HepG2 (cell line): ENCODE measurements around the gene KMT2D. TPM values are rescaled to one million over a fixed set of nuclear protein-coding genes. Genes with fewer than 3 reads are reported as not detected.

Experiments used
- AKAP8 ChIP-seq: sonication (generic); formaldehyde crosslinking; IDR thresholded peaks from 2 replicates; pipeline ENCODE4 v1.5.1; 2020; ENCODE audit warnings: mild to moderate bottlenecking, missing genetic modification reagents
- CBX5 ChIP-seq: sonication (generic); formaldehyde crosslinking; IDR thresholded peaks from 2 replicates; pipeline ENCODE4 v1.4.0; 2020; ENCODE audit warnings: missing genetic modification reagents, borderline replicate concordance
- GTF3A ChIP-seq: sonication (generic); formaldehyde crosslinking; conservative IDR thresholded peaks from 2 replicates; pipeline ENCODE4 v1.4.0; 2020; ENCODE audit warnings: mild to moderate bottlenecking, missing genetic modification reagents
- IRF2 ChIP-seq: IDR thresholded peaks from 2 replicates; pipeline ENCODE4 v1.6.1; 2018; ENCODE audit warnings: missing genetic modification reagents, missing compliant biosample characterization
- KLF12 ChIP-seq: sonication (generic); formaldehyde crosslinking; IDR thresholded peaks from 2 replicates; pipeline ENCODE4 v1.4.0; 2020; ENCODE audit warnings: missing genetic modification reagents, borderline replicate concordance
- MNT ChIP-seq: fragments of 450-650 bp; IDR thresholded peaks from 2 replicates; pipeline ENCODE4 v1.6.1; 2016
- MXI1 ChIP-seq: IDR thresholded peaks from 3 replicates; pipeline ENCODE4 v1.6.1; 2012; ENCODE audit warnings: low read depth, low read length, inconsistent platforms, borderline replicate concordance
- NR0B2 ChIP-seq: sonication (generic); formaldehyde crosslinking; IDR thresholded peaks from 2 replicates; pipeline ENCODE4 v1.4.0; 2020; ENCODE audit warnings: mild to moderate bottlenecking, missing genetic modification reagents
- PRMT3 ChIP-seq: sonication (generic); formaldehyde crosslinking; IDR thresholded peaks from 2 replicates; pipeline ENCODE4 v1.8.1; 2022; ENCODE audit warnings: low read depth, mild to moderate bottlenecking, moderate library complexity, missing genetic modification reagents, borderline replicate concordance
- SKI ChIP-seq: fragments of 450-650 bp; IDR thresholded peaks from one replicate; pipeline ENCODE4 v1.6.1; 2018; ENCODE audit warnings: mild to moderate bottlenecking; ENCODE audit not compliant: partially characterized antibody
- SRSF4 ChIP-seq: fragments of 200-400 bp; formaldehyde crosslinking; IDR thresholded peaks from one replicate; pipeline ENCODE4 v1.6.1; 2018; ENCODE audit warnings: mild to moderate bottlenecking, low read depth, low read length, moderate library complexity; ENCODE audit not compliant: poor library complexity, severe bottlenecking
- THAP8 ChIP-seq: sonication (generic); formaldehyde crosslinking; IDR thresholded peaks from 2 replicates; pipeline ENCODE4 v1.5.1; 2020; ENCODE audit warnings: missing genetic modification reagents, mild to moderate bottlenecking, borderline replicate concordance
- ZMYM3 ChIP-seq: sonication (generic); formaldehyde crosslinking; IDR thresholded peaks from 2 replicates; pipeline ENCODE4 v1.5.1; 2020; ENCODE audit warnings: mild to moderate bottlenecking, missing genetic modification reagents
- ZNF138 ChIP-seq: sonication (generic); formaldehyde crosslinking; IDR thresholded peaks from 2 replicates; pipeline ENCODE4 v1.5.0; 2020; ENCODE audit warnings: mild to moderate bottlenecking, low read depth, missing genetic modification reagents
- ZNF281 ChIP-seq: sonication (generic); formaldehyde crosslinking; IDR thresholded peaks from 2 replicates; pipeline ENCODE4 v1.4.0; 2020; ENCODE audit warnings: missing genetic modification reagents, borderline replicate concordance
- ZNF30 ChIP-seq: sonication (generic); formaldehyde crosslinking; IDR thresholded peaks from 2 replicates; pipeline ENCODE4 v1.5.0; 2020; ENCODE audit warnings: mild to moderate bottlenecking, missing genetic modification reagents
- ZNF570 ChIP-seq: sonication (generic); formaldehyde crosslinking; IDR thresholded peaks from 2 replicates; pipeline ENCODE4 v1.4.0; 2020; ENCODE audit warnings: mild to moderate bottlenecking, missing genetic modification reagents, borderline replicate concordance
- ZNF660 ChIP-seq: sonication (generic); formaldehyde crosslinking; IDR thresholded peaks from 2 replicates; pipeline ENCODE4 v1.5.1; 2020; ENCODE audit warnings: mild to moderate bottlenecking, low read depth, missing genetic modification reagents, borderline replicate concordance
- ZNF740 ChIP-seq: sonication (generic); formaldehyde crosslinking; IDR thresholded peaks from 2 replicates; pipeline ENCODE4 v1.4.0; 2020; ENCODE audit warnings: missing genetic modification reagents
- ZNF782 ChIP-seq: sonication (generic); formaldehyde crosslinking; IDR thresholded peaks from 2 replicates; pipeline ENCODE4 v1.4.0; 2020; ENCODE audit warnings: missing genetic modification reagents, mild to moderate bottlenecking, borderline replicate concordance
- polyA plus RNA-seq, 8 experiments: library from polyadenylated mRNA; depleted of rRNA in 3 of 8; stranded (reverse) in 7 of 8; unstranded in 1 of 8; fragments of >200 nt; fragmentation: Illumina TruSeq in 4 of 8; extraction: Trizol in 4 of 8; gene quantifications; 2 replicates each; pipeline versions ENCODE4 v1.2.1 to v1.2.3, GENCODE V29; 2011 to 2016; ENCODE audit warnings: low read depth in 4 of 8, missing spikeins in 1 of 8, mixed read lengths in 1 of 8; ENCODE audit not compliant: insufficient read depth in 1 of 8
- total RNA-seq, 5 experiments: library from RNA; depleted of rRNA; stranded (reverse); fragments of >200 nt; fragmentation: Illumina TruSeq; extraction: Trizol; gene quantifications; 2 replicates each; pipeline ENCODE4 v1.2.3, GENCODE V29; 2016; ENCODE audit warnings: low read depth in 1 of 5

The KMT2D gene
- total and polyA plus RNA-seq, 2 of the 13 experiments (the other 11 are each of a cell fraction or from before 2014, with no cell fraction given), result 8.1 to 10.4 TPM

- TF ChIP-seq THAP8 (CRISPR knock-in tag) (peak; percentile 60; the same call in 1 of the 2 replicates), NR0B2 (CRISPR knock-in tag) (peak; percentile 64; the same call in 1 of the 2 replicates), ZNF570 (CRISPR knock-in tag) (no peak), ZNF30 (CRISPR knock-in tag) (no peak; the same call in 1 of the 2 replicates), PRMT3 (peak; percentile 52; the same call in 1 of the 2 replicates), SKI (peak; percentile 62), ZNF138 (CRISPR knock-in tag) (no peak), CBX5 (peak; percentile 79), AKAP8 (CRISPR knock-in tag) (0 out of 2 replicates have a peak, but pooled peaks have one; percentile 47), ZNF660 (CRISPR knock-in tag) (no peak; the same call in 1 of the 2 replicates), KLF12 (CRISPR knock-in tag) (no peak), ZMYM3 (CRISPR knock-in tag) (peak; percentile 89), MNT (peak; percentile 79), IRF2 (peak; percentile 87), ZNF740 (CRISPR knock-in tag) (peak; percentile 91), ZNF281 (CRISPR knock-in tag) (peak; percentile 76; the same call in 1 of the 2 replicates), ZNF782 (CRISPR knock-in tag) (0 out of 2 replicates have a peak, but pooled peaks have one; percentile 25), MXI1 (peak; percentile 96), SRSF4 (no peak), GTF3A (CRISPR knock-in tag) (0 out of 2 replicates have a peak, but pooled peaks have one; percentile 57)
Measured at GRCh38 chr12:49060237-49061156, at the start of gene KMT2D (continued).
